Chondrocyte (in vitro differentiated cells): Measurements from ENCODE around the gene C19orf18. TPM values are rescaled to one million over a fixed set of nuclear protein-coding genes. Genes with fewer than 3 reads are reported as not detected.

Experiments
- DNase-seq: peaks from one replicate; pipeline ENCODE4 v3.0.0; 2021; ENCODE audit warnings: mixed read lengths, low spot score
- H3K27ac Mint-ChIP-seq: one replicate; pipeline ENCODE4 v1.8.0; 2021; ENCODE audit warnings: mild to moderate bottlenecking, moderate library complexity, mixed read lengths; ENCODE audit not compliant: unreplicated experiment
- H3K27me3 Mint-ChIP-seq: 2 replicates; pipeline ENCODE4 v1.8.0; 2021; ENCODE audit warnings: low read depth, mixed read lengths
- H3K36me3 Mint-ChIP-seq: 2 replicates; pipeline ENCODE4 v1.8.0; 2021; ENCODE audit warnings: low read depth, mixed read lengths
- H3K4me1 Mint-ChIP-seq: 2 replicates; pipeline ENCODE4 v1.8.0; 2021; ENCODE audit warnings: low read depth, mild to moderate bottlenecking, mixed read lengths
- H3K4me3 Mint-ChIP-seq: one replicate; pipeline ENCODE4 v1.8.0; 2021; ENCODE audit warnings: mild to moderate bottlenecking, moderate library complexity, mixed read lengths; ENCODE audit not compliant: unreplicated experiment
- H3K9me3 Mint-ChIP-seq: 2 replicates; pipeline ENCODE4 v1.8.0; 2021; ENCODE audit warnings: low read depth, mixed read lengths
- total RNA-seq: library from RNA; stranded (reverse); gene quantifications from 3 replicates; pipeline ENCODE4 v1.2.1, GENCODE V29; 2021
- TF ChIP-seq, protein P1 (sequence below): fragments of 200-600 bp; sonication (generic); IDR thresholded peaks from 2 replicates; pipeline ENCODE4 v1.5.0; 2021; ENCODE audit warnings: antibody characterized with exemption, mild to moderate bottlenecking, moderate library complexity

The C19orf18 gene
- total RNA-seq, 1 donor from 2014 or later, result 1.7 TPM

GRCh38 chr19:58002384-58003173, 28.2 kb upstream of the C19orf18 start, which contains the start of gene ZNF606:
Gene ZNF606, minus strand, starts transcription at chr19:58002820. Its CDS starts 1,501 bp downstream, at chr19:58001319.
- H3K27me3 Mint-ChIP-seq, result no peaks in the 10 kb centered on the region
- TF ChIP-seq, protein P1, sequence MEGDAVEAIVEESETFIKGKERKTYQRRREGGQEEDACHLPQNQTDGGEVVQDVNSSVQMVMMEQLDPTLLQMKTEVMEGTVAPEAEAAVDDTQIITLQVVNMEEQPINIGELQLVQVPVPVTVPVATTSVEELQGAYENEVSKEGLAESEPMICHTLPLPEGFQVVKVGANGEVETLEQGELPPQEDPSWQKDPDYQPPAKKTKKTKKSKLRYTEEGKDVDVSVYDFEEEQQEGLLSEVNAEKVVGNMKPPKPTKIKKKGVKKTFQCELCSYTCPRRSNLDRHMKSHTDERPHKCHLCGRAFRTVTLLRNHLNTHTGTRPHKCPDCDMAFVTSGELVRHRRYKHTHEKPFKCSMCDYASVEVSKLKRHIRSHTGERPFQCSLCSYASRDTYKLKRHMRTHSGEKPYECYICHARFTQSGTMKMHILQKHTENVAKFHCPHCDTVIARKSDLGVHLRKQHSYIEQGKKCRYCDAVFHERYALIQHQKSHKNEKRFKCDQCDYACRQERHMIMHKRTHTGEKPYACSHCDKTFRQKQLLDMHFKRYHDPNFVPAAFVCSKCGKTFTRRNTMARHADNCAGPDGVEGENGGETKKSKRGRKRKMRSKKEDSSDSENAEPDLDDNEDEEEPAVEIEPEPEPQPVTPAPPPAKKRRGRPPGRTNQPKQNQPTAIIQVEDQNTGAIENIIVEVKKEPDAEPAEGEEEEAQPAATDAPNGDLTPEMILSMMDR, result peak; percentile 14
- H3K4me1 Mint-ChIP-seq, result peaks cover 31% of the 10 kb centered on the region
- peaks cover 64% of the 10 kb centered on the region for H3K9me3 Mint-ChIP-seq
- peaks cover 81% of the 10 kb centered on the region for H3K36me3 Mint-ChIP-seq
- peak; percentile 97 for DNase-seq
- H3K4me3 Mint-ChIP-seq, result peak within 1 kb of the TSS; percentile 79
- H3K27ac Mint-ChIP-seq, result peak within 1 kb of the TSS; percentile 76

DNA sequence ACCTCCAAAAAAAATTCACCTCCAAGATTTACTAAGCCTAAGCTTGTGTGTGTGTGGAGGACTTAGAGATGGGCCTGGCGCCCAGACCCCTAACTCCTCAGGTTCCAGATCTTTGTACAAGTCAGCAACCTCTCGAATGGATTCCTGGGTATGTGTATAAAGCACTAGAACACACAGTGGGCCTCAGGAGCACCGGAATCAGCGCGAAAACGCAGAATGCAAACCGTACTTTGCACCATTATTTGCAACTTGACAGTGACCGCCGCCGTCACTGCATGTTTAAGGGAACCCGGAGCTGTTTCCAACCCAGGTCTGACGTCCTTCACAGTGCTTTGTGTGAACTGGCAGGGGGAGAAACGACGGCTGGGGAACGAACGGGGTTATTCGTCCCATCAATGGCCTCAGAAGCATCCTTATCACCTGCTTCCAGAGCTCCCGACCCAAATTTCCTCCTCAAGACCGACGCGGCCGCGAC, 27.6 kb upstream of the C19orf18 start:
- no peak for DNase-seq
- H3K36me3 Mint-ChIP-seq, result peaks cover 81% of the 10 kb centered on the region
- H3K27ac Mint-ChIP-seq, result peak overlapping the region; percentile 76
- TF ChIP-seq, protein P1, result no peak
- peaks cover 64% of the 10 kb centered on the region for H3K9me3 Mint-ChIP-seq
- no peaks in the 10 kb centered on the region for H3K27me3 Mint-ChIP-seq
- peaks cover 31% of the 10 kb centered on the region for H3K4me1 Mint-ChIP-seq
- peak overlapping the region; percentile 79 for H3K4me3 Mint-ChIP-seq

GRCh38 chr19:58000677-58001076, 26.3 kb upstream of the C19orf18 start:
- H3K27me3 Mint-ChIP-seq, result no peaks in the 10 kb centered on the region
- H3K9me3 Mint-ChIP-seq, result peaks cover 64% of the 10 kb centered on the region
- H3K36me3 Mint-ChIP-seq, result peaks cover 81% of the 10 kb centered on the region
- no peak for DNase-seq
- H3K27ac Mint-ChIP-seq, result no peak overlapping the region
- H3K4me1 Mint-ChIP-seq, result peaks cover 31% of the 10 kb centered on the region
- peak overlapping the region; percentile 79 for H3K4me3 Mint-ChIP-seq
- TF ChIP-seq, protein P1, result no peak

- no peak for DNase-seq
- no peak overlapping the region for H3K27ac Mint-ChIP-seq
- peaks cover 78% of the 10 kb centered on the region for H3K9me3 Mint-ChIP-seq
- peaks cover 83% of the 10 kb centered on the region for H3K36me3 Mint-ChIP-seq
- TF ChIP-seq, protein P1, result no peak
- no peak overlapping the region for H3K4me3 Mint-ChIP-seq
- H3K27me3 Mint-ChIP-seq, result no peaks in the 10 kb centered on the region
- no peaks in the 10 kb centered on the region for H3K4me1 Mint-ChIP-seq
Observed at GRCh38 chr19:57992841-57993240, 18.5 kb upstream of the C19orf18 start.

DNA sequence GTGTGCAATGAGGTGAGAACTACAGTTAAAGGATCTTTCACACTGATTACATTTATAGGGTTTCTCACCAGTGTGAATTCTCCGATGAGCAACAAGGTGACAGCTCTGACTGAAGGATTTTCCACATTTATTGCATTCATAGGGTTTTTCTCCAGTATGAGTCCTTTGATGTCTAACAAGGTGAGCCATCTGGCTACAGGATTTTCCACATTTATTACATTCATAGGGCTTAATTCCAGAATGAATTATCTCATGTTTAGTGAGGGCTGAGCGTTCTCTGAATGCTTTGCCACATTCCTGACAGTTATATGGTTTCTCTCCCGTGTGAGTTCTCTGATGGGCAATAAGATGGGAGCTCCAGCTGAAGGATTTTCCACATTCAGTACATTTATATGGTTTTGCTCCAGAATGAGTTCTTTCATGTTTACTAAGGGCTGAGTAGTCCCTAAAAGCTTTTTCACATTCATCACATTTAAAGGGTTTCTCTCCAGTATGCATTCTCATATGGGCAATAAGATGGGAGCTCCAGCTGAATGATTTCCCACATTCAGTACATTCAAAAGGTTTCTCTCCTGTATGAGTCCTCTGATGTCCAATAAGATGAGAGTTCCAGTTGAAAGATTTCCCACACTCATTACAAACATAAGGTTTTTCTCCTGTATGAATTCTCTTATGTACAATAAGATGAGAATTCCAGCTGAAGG, 4.4 kb upstream of the C19orf18 start:
- H3K9me3 Mint-ChIP-seq, result peaks cover 86% of the 10 kb centered on the region
- H3K27me3 Mint-ChIP-seq, result no peaks in the 10 kb centered on the region
- no peak for DNase-seq
- no peaks in the 10 kb centered on the region for H3K4me1 Mint-ChIP-seq
- no peak overlapping the region for H3K27ac Mint-ChIP-seq
- H3K4me3 Mint-ChIP-seq, result no peak overlapping the region
- H3K36me3 Mint-ChIP-seq, result peaks cover 91% of the 10 kb centered on the region
- TF ChIP-seq, protein P1, result no peak
